HG02759 (cell line): ENCODE data around the gene CHPT1.
"Not testable (repeated sequence)": the region's sequence is repeated elsewhere in the genome, so short reads cannot be mapped to it uniquely, and the experiment has no call there.

Experiments
- ATAC-seq: cut with Tn5 transposase; IDR thresholded peaks from one replicate; pipeline ENCODE4 v1.9.1; 2021; ENCODE audit warnings: mild to moderate bottlenecking, moderate library complexity; ENCODE audit not compliant: unreplicated experiment

Gene CHPT1

GRCh38 chr12:101681627-101682026, 15.8 kb upstream of the CHPT1 start:
- ATAC-seq = not testable (repeated sequence)

DNA sequence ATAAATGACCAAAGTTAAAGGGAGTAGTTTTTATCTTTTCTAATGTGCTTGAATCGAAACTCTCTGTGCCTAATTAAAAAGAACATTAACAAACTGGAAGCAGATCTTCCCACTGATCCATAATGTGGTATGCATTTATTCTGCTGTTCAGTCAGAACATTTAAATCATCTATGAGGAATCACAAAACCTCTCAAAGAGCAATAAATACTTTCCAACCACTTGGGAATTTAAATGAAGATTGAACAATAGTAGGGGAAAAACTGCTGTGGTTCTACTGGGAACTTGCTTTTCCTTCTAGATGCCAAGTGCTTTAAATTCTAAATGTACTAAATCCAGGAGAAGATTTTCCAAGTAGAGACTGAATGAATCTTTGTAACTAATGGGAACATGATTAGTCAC, 12.3 kb upstream of the CHPT1 start:
- no peak for ATAC-seq

GRCh38 chr12:101686176-101686575, 11.3 kb upstream of the CHPT1 start:
- ATAC-seq = no peak

DNA sequence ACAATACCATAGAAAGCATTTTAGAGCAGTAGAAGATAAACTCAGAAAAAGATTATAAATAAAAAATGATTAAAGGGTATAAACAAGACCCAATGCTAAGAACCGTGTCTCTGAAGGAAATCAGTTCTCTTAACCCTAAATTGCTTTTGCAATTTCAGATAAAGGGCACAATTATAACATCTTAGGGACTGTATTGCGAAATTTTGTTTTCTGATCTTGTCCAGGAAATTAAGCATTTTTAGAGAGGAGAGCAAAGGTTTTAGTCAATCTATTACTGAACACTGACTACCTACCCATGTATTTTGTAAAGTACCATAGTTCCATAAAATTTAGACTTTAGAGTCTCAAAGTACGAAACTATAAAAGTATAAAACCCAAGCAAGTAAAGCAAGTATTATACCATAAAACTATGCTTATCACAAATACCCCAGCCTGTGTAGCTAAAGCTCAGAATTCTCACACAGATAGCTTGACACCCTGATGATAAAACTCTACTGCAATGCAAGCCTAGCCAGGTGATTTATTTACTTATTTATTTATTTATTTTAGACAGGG, 6.8 kb upstream of the CHPT1 start:
- no peak for ATAC-seq

GRCh38 chr12:101691503-101692096, 5.8 kb upstream of the CHPT1 start:
- ATAC-seq = no peak

GRCh38 chr12:101694297-101694848, 3.1 kb upstream of the CHPT1 start:
- no peak for ATAC-seq

DNA sequence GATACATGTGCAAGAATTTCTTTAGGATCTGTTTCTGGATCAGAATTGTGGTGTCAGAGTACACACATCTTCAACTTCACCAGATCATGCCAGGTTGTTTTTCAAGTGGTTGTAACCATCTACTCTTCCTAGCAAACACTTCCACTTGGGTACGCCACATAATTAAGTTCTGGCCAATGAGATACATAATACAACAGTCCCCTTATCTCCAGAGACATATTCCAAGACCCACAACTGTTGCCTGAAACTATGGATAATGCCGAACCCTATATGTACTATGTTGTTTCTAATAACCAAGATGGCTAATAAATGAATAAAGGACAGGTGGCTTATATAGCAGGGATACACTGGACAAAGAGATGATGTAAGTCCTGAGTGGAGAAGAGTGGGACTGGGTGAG, 2.5 kb upstream of the CHPT1 start:
- ATAC-seq = no peak

- no peak for ATAC-seq
These were observed 1.7 kb upstream of the CHPT1 start for GRCh38 chr12:101695706-101696105.

DNA sequence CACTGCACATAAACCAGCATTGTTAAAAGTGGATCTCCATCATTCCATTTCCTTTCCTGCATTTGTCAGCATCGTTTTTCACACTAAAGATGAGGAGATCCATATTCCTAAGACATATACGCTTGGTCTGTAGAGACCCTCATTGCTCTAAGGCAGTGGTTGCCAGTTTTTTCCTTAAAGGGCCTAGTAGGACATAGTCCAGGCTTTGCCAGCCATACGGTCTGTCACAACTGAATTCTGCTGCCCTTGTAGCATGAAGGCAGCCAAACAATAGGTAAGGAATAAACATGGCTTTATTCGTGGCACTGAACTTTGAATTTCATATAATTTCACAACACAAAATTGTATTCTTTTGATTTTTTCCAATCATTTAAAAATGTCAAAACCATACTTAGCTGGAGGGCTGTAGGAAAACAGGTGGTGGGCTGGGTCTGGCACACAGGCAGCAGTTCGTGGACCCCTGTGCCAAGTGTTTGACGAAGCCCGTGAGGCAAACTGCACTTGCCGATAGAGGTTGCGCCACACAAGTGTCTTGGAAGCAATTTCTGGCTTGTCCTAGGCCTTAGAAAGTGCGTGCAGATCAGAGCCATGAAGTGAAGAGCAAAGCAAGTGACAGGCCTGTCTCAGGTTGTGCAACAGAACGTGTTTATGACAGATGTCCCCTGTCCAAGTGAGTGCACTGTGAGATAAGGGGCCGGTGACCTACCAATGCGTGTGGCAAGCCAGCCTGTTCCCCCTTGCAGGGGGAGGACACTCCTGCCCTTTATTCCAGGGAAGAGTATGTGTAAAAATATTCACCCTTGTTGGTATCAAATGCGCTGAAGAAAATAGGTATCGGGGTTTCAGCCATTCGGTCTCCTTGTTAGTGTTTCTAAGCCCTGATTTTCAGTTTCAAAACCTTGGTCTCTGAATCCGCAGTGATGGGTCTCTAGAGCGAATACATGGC, 916 bp upstream of the CHPT1 start:
- peak; percentile 5 for ATAC-seq

- ATAC-seq = peak; percentile 32
These were observed 725 bp downstream of the CHPT1 start for GRCh38 chr12:101697930-101698799.

GRCh38 chr12:101698800-101699347, 1.4 kb downstream of the CHPT1 start:
- ATAC-seq = no peak

DNA sequence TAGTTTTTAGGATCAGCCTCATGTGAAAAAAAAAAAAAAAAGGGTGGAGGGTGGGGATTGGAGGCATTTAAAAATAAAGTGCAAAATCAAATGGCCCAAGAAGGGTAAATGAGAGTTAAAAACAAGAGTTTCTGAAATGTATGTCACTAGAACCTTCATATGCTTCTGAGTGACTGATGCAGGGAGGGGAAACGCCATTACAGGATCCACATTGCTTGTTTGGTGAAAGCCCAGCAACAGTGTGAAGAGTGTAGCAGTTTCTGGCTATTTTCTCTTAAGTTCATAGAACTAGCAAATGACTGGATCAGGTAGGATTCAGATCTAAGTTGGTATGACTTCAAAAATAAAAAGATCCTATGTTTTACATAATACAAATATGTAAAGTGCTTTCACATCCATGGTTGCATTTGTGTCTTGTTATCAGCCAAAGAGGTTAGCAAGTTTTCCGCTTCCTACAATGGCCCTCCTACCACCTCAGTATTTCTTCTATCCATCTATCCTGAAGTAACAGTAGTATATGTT, 2.9 kb downstream of the CHPT1 start:
- ATAC-seq = no peak

DNA sequence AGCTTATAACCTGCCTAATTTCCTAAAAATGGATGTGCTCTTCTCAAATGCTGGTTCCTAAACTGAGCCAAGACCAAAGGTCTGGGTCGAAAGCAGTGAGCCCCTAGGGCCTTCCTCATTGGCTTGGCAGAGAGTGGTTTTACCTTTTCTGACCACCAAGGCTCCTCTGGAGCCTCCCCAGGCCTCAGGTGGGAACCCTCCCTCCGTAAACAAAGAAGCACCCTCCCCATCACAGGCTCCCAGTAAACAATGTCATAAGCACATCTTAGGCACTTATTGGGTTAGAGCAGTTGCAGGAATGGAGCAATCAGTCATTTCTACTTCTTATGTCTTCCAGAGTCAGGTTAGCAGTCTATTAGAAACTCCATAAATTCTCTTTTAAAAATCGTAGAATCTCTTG, 6.0 kb downstream of the CHPT1 start:
- no peak for ATAC-seq

DNA sequence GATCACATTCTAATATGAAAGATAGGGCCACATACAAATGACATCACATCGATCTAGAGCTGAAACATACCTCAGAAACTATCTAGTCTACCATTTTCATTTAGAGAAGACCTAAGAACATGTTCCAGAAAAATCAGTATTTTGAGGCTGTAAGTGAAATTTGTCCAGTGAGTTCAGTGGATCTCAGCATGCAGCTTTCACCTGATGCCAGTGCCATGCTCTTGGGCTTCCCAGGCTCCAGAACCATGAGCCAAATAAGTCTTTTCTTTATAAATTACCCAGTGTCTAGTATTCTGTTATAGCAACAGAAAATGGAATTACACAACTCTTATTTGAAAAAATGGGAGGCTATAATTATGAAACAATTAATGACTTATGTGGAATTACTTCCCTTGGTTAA, 9.0 kb downstream of the CHPT1 start:
- no peak for ATAC-seq

DNA sequence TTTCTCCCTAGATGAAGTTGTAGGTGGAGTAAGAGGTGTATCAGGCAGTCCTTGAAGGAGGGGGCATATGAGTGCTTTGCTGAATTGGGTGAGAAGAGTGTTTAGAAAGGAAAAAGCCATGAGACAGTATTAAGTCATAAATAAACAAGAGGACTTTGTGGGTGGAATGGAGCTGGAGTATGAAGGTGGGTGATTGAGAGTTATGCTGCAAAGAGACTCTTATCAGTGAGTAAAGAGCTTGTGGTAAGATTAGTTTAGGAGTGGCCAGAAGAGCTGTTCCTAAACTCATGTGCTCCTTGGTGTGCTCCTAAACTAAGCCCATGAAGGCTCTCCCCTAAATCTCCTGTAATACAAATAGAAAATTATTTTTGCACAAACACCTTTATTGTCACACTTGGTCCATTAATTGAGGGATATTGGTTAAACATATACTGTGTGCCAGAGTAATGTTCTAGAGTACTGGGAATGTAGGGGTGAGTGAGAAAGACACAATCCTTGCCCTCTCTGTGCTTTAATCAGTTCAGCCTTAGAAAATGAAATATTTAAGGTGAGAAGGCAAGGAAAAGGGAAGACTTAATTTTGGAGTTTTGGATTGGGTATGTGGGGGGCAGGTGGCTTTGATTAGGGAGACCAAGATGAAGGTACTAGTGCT, 9.8 kb downstream of the CHPT1 start:
- no peak for ATAC-seq

- ATAC-seq = no peak
These were observed 12.8 kb downstream of the CHPT1 start for GRCh38 chr12:101710288-101710687.

- ATAC-seq = no peak
These were observed 15.7 kb downstream of the CHPT1 start for GRCh38 chr12:101713059-101713682.

GRCh38 chr12:101713930-101714329, 16.5 kb downstream of the CHPT1 start:
- no peak for ATAC-seq

- ATAC-seq = no peak
These were observed 17.5 kb downstream of the CHPT1 start for GRCh38 chr12:101714877-101715444.
